Stimulated activated CD8-positive, alpha-beta memory T cell treated with anti-CD3 and anti-CD28 coated beads, Interleukin-15, amount 100 ng/mL, for 48 hours (primary cell): ENCODE data around the gene KRTAP1-5.
"Not testable (repeated sequence)": the region's sequence is repeated elsewhere in the genome, so short reads cannot be mapped to it uniquely, and the experiment has no call there.

ENCODE experiments used
- DNase-seq, 2 donors: peaks; one replicate each; pipeline ENCODE4 v3.0.0-alpha.2; 2020; ENCODE audit warnings: low read depth in 2 of 2

KRTAP1-5 gene

DNA sequence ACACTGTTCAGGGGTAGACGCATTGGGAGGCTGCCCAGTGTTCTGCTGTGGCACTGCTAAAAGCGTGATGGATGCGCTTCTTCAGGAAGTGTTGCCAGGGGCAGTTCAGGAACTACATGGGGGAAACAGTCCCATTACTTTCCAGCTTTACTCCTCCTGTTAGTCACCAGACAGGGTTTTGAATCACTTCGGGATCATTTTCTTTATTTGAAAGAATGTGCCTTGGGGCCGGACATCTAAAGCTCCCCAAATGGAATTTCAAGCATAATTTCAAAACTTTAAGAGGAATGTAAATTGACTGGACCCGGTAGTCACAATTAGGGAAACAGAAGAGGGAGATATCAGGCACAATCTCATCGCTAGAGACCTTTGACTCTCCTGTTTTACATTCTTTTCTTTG, 21.4 kb upstream of the KRTAP1-5 start:
- DNase-seq: no peak

DNA sequence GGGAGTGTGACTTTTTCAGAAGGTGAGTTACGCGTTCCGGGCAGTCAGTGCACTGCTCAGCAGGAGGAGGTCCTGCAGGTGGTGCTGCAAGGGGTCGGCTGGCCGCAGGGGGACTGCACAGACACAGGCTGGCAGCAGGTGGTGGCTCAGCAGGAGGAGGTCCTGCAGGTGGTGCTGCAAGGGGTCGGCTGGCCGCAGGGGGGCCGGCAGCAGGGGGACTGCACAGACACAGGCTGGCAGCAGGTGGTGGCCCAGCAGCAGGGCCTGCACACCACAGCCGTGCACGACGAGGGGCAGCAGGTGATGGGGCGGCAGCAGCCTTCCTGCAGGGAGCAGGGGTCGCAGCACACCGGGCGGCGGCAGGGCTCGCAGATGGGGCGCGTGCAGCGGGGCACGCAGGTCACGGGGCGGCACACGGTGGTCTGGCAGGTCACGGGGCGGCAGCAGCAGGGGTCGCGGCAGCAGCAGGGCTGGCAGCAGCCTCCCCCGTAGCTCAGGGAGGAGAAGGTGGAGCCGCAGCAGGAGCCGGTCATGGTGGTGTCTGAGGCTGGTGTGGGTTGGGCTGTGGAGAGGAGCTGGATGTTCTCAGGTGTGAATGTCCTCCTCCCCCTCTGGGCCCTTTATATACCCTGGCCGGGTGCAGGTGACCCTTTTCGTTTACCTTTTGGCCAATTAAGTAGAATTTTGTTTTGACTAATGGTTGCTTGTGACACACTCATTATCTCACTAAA, 19.9 kb upstream of the KRTAP1-5 start, which contains the start of gene KRTAP2-1:
Gene KRTAP2-1, minus strand, starts transcription at position 582 of the 731 bp plus-strand sequence. Its CDS starts 49 bp downstream, at position 533.
- not testable (repeated sequence) for DNase-seq

DNA sequence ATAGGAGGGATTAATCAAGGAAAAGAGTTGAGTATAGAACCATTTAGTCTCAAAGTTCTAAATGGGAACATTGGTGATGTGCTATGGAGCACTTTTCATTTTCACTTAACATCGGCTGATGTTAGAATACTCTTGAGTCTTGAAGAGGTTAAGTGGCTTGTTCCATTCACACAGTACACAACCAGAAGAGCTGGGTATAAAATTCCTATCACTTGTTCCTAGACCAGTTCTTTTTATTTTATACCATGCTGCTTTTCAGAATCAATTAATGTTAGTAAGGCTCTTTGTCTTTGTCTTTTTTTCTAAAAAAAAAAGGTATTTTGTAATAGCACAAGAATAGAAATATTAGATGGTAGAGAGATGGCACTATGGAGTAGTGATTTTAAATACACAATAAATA, 15.9 kb upstream of the KRTAP1-5 start:
- no peak for DNase-seq

DNA sequence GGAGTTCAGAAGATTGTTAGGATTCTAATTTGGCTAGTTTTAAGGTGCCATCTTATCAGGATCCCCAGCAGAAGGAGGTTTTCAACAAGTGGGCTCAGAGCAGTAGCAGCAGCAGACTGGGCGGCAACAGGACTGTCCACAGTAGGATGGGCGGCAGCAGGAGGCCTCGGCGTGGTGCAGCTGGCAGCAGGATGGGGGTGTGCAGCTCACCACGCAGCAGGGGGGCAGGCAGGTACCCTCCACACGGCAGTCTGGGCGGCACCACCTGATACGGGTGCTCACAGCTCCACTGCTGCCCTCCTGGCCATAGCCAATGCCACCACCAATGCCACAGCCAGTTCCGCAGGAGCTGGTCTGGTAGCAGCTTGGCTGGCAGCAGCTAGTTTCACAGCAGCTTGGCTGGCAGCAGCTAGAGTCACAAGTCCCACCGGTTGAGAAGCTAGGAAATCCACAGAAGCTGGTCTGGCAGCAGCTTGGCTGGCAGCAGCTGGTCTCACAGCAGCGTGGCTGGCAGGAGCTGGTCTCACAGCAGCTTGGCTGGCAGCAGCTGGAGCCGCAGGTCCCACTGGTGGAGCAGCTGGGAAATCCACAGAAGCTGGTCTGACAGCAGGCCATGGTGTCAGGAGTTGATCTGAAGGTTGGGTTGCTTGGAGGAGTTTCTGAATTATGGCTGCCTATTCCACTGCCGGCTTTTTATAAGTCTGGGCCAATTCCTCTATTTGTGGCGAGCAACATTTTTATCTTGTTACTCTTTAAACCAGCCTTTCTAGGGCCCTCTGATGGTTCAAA, 14.0 kb upstream of the KRTAP1-5 start, which contains the start of gene KRTAP1-1:
Gene KRTAP1-1, minus strand, starts transcription at position 668 of the 789 bp plus-strand sequence. Its CDS starts 53 bp downstream, at position 615.
- DNase-seq: not testable (repeated sequence)

DNA sequence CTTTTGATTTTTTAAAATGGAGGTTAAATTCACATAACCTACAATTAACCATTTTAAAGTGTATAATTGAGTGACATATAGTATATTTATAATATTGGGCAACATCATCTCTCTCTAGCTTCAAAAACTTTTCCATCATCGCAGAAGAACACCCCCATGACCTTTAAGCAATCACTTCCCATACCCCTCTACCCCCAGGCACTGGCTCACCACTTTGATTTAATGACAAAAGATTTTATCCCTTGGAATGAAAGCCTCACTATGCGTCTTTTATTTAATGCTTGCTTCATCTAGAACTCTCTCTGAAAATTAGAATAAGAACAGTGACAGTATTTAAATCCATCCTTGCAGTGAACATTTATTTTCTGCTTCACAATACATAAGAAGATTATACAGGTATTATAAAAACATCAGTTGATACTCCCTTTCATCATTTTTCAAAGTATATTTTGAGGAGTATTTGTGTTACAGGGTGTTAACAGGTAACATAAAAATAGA, 10.9 kb upstream of the KRTAP1-5 start:
- no peak for DNase-seq

DNA sequence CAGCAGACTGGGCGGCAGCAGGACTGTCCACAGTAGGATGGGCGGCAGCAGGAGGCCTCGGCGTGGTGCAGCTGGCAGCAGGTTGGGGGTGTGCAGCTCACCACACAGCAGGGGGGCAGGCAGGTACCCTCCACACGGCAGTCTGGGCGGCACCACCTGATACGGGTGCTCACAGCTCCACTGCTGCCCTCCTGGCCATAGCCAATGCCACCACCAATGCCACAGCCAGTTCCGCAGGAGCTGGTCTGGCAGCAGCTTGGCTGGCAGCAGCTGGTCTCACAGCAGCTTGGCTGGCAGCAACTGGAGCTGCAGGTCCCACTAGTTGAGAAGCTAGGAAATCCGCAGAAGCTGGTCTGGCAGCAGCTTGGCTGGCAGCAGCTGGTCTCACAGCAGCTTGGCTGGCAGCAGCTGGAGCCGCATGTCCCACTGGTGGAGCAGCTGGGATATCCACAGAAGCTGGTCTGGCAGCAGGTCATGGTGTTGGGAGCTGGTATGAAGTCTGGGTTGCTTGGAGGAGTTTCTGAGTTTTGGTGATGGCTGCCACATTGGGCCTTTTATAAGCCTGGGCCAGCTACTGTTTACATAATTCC, 7.4 kb upstream of the KRTAP1-5 start, which contains the start of gene KRTAP1-3:
Gene KRTAP1-3, minus strand, starts transcription at position 529 of the 590 bp plus-strand sequence. Its CDS starts 53 bp downstream, at position 476.
- DNase-seq: not testable (repeated sequence)

DNA sequence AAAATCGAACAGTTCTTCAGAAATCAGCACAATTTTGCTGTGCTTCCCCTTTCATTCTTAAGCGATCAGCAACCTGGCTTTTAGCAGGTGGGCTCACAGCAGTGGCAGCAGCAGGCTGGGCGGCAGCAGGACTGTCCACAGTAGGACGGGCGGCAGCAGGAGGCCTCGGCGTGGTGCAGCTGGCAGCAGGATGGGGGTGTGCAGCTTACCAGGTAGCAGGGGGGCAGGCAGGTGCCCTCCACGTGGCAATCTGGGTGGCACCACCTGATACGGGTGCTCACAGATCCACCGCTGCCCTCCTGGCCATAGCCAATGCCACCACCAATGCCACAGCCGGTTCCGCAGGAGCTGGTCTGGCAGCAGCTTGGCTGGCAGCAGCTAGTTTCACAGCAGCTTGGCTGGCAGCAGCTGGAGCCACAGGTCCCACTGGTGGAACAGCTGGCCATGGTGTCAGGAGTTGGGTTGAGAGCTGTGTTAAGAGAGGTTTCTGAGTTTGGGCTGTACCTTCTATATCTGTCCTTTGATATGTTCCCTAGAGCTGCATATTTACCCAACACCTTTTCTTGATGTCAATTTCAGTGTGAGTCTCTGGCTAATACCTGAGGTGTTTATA, 2.7 kb upstream of the KRTAP1-5 start, which contains the start of gene KRTAP1-4:
Gene KRTAP1-4, minus strand, starts transcription at position 563 of the 613 bp plus-strand sequence. Its CDS starts 117 bp downstream, at position 446.
- DNase-seq: no peak

DNA sequence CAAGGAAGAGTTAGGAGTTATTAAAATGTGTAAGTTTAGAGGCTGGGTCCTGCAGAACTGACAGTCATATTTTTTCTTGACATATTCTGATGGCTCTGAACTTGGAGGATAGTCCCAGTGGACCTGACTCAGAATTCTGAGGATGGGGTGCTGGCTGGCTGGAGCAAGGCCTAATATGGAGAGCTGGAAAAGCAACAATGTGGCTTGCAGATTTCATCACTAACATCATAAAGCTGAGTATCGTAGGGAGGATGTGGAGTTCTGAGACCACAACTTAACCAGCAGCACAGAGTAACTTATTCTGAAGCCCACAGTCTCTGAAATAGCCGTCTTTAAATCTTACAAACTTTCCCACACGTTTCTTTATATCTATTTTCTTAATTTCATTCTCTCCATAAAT, 2.3 kb downstream of the KRTAP1-5 start:
- DNase-seq: no peak

DNA sequence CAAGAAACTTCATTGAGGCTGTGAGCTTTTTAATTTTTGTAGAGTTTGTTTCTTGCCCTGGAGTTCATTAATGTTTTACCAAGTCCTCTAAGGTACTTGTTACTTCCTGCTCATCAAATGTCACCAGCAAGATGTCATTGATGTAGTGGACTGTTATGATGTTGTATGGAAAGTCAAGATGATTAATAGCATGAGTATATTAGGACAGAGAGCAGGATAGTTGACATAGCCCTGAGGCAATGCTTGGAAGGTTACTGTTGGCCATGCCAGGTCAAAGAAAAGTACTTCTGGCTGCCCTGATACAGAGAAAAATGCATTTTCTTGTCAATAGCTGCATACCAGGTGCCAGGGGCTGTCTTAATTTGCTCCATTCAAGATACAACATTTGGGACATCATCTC, 6.7 kb downstream of the KRTAP1-5 start:
- DNase-seq: no peak

DNA sequence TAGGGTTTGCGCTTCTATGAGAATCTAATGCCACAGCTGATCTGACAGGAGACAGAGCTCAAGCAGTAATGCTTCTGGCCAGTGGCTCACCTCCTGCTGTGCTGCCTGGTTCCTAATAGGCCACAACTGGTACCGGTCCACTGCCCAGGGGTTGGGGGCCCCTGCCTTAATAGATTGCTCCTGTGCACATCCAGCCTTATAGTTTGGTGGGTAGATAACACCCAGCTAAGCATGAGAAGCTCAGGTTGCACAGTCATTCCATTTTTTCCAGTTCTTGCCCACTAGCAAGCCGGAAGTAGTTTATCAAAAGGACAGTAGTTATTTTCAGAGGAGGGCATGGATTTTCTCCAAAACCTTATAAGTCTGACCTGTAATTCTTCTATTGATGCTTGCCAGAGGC, 7.6 kb downstream of the KRTAP1-5 start:
- no peak for DNase-seq

DNA sequence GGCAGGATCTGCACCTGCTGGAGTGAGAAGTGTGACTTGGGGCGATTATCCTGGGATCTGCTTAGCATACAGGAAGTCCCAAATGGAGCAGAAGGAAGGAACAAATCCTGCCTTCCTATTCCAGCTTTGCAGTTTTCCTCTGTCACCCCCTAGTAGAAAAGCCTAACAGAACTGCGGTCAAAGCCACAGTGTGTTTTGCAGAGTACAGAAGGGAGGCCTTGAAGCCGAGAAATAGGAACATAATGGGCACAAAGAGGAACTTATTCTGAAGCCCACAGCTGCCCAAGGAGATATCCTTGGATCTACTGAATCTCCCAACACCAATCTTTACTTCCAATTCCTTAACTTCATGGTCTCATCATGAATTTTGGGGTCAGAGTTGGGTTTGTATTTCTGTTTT, 8.5 kb downstream of the KRTAP1-5 start:
- DNase-seq: no peak

DNA sequence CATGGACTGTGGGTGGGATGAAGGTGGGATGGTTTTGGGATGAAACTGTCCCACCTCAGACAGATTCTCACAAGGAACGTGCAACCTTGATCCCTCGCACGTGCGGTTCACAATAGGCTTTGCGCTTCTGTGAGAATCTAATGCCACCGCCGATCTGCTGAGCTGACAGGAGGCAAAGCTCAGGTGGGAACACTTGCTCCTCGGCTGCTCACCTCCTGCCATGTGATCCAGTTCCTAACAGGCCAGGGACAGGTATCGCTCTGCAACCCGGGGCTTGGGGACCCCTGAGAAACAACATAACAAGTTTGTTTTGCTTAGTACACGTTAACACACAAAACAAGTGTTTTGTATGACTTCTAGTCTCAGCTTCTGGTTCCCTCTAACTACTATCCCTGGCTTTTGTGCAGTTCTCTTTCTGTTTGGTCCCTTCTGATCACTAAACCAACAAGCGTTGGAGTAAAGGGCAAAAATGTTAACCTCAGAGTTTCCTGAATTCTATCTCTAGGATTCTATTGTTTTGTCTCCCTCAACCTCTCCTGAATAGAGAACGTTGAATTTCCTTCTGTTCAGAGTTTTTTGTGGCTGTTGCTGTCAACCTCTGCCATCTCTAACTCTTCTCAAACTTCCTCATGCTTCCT, 10.3 kb downstream of the KRTAP1-5 start:
- DNase-seq: no peak

DNA sequence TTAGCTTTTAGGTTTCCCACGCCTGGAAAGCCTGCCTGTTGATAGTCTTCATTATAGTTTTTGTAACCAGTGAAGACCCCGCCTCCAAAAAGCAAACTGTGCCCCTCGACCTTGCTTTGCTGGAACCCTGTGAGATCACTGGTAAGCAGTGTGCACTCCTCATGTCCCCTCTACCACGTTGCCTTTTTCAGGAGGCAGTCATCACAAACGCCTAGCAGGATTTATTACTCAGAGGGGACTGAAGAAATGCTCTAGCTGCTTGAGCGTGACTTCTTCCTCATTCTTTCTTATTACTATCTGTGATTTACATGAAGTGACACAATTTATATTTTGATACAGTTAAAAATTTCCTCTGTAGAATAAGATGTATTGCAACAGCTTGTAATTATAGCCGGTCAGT, 11.6 kb downstream of the KRTAP1-5 start:
- DNase-seq: no peak

DNA sequence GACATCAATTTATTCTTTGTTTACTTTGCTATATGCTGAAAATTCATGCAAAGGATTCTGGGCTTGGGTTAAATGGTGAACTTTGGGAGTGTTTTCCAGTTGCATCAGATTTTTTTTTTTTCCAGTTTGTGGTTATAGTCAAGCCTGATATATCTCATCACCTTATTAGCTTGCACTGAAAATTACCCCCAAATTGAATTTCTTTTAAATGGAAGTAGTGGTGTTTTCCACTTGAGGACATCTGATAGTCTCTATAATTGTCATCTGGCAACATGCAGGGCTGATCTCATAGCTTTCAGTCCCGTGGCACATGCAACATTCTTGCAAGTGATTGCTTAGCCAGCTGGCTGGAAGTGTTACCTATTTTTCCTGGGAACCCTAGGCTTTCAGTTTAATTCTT, 13.4 kb downstream of the KRTAP1-5 start:
- DNase-seq: no peak

DNA sequence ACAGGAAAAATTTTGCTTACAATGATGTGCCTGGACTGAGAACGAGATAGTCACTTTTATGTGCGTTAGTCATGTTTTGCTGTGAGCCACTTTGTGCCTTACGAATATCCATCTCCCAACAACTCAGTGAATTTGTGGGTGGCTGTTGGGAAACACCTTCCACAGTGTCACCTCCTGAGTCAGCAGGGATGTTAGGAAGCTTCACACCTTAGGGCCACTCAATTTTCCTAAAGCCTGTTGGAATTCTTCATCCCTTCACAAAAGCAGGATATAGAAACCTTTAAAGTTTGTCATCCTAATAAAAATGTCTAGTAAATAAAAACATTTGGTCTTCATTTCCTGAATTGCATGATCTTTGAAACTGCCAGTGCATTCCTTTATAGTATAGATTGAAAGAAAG, 13.8 kb downstream of the KRTAP1-5 start:
- no peak for DNase-seq

DNA sequence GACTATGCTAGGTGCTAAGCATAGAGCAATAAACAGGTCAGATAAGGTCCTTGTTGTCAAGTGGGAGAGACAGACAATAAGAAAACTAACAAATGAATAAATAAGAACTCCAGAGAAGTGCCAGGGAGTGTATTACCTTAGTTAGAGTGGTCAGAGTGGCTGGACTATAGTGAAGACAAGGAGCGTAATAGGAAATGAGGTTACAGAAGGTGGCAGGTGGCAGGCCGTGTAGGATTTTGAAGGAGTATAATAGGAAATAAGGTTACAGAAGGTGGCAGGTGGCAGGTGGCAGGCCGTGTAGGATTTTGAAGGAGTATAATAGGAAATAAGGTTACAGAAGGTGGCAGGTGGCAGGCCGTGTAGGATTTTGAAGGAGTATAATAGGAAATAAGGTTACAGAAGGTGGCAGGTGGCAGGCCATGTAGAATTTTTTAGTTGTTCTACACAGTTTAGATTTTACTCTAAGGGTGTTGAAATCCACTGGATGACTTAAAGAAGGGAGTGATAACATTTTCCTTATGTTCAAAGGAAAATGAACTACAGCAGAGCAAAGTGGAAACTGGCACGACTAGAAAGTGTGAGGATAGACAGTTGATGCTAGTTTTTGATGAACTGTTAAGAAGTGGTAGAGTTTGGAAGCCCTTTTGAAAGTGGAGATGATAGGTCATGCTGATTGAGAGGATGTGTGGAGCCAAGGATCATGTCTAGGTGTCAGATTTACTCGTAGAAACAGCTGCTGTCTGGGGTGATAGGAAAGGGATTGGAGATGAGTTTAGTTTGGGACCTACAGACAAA, 14.5 kb downstream of the KRTAP1-5 start:
- DNase-seq: no peak

DNA sequence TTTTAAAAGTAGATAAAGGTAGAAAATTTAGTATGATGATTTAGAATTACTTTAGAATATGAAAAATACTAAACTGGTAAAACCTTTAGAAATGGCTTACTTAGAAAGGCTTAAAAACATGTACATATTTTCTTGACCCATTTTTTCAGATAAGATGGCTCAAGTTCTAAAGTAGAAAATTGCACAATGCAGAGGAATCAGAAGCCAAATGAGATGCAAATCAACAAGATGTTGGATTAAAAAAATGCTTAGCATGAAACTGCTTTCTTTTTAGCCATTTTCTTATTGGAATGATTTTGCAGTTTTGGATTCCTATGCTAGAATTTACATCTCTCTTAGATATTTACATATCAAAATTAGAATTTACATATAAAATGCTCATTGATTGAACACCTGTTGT, 16.6 kb downstream of the KRTAP1-5 start:
- DNase-seq: no peak

DNA sequence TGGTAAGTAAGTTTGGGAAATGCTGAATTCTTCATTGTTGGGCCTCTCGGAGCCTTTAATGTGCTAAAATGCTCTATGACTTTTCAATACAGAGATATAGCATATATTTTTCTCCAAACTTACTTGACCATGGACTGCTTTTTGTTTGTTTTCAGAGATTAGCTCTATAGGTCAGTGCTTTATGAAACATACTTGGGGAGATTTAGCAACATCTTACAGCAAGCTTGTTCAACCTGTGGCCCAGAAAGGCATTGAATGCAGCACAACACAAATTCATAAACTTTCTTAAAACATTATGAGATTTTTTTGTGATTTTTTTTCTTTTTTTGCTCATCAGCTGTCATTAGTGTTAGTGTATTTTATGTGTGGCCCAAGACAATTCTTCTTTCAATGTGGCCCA, 17.1 kb downstream of the KRTAP1-5 start:
- DNase-seq: no peak

DNA sequence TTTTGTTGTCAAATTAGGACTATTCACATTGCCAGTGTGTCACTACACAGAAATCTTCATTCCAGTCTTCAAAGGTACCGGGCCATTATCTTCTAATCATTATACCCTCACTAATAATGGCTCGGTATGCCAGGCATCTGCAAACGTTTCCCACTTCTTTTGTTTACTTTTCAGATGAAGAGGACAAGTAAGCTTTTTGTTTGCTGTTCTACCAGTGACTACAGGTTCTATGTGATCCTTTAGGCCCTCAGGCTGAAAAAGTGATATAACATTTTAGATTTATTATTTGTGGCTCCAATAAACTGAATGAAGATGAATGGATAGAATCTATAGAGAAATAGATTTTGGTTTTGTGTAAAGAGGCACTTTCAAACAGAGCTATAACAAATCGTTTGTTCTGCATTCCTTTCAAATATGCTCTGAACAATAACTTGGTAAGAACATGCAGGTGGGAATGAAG, 17.7 kb downstream of the KRTAP1-5 start:
- no peak for DNase-seq

DNA sequence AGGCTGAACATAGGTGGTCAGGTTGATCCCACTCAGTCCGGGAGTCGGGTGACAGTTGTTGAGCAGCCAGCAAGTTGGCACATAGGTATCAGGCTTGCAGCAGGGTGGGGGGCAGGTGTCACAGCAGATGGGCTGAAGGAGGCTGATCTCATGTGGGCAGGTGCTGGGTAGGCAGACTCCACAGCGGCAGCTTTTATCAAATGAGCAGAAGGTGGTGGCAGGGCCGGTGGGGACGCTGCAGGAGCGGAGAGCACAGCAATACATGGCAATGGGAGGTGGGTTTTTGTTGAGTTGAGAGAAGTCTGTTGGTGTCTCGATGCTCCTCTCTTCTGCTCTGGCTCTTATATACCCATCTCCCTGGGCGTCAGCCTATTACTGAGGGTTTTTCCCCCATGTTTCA, 18.2 kb downstream of the KRTAP1-5 start, which contains the start of gene KRTAP3-1:
Gene KRTAP3-1, minus strand, starts transcription at position 318 of the 400 bp plus-strand sequence. Its CDS starts 54 bp downstream, at position 264.
- no peak for DNase-seq
